ENCODE data around the gene SULT1A3.
"Not testable (repeated sequence)": the region's sequence is repeated elsewhere in the genome, so short reads cannot be mapped to it uniquely, and the experiment has no call there.

SULT1A3 gene

DNA sequence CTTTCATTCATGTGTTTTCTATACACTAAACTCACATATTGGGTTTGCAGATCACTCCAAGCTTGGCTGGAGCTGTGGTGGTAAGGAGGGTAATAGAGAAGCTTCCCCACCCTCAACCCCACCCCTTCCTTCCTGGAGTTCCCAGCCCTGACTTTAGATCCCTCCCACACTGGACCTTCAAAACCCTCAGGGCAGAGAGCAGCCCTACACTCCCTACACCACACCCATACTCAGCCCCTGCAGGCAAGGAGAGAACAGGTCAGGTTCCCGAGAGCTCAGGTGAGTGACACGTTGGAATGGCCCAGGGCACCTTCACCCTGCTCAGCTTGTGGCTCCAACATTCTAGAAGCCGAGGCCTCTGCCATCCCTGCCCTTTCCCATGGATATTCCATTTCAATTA, at the start of gene SULT1A3:
TSS of gene SULT1A3 (plus strand) at position 207 of the 400 bp plus-strand sequence. CDS start 1,474 bp downstream, outside the sequence.
- not testable (repeated sequence) for TF ChIP-seq GATA3, GATA2 (IDR thresholded peaks at IDR 0.05; ENCODE audit: low read depth, low read length)

DNA sequence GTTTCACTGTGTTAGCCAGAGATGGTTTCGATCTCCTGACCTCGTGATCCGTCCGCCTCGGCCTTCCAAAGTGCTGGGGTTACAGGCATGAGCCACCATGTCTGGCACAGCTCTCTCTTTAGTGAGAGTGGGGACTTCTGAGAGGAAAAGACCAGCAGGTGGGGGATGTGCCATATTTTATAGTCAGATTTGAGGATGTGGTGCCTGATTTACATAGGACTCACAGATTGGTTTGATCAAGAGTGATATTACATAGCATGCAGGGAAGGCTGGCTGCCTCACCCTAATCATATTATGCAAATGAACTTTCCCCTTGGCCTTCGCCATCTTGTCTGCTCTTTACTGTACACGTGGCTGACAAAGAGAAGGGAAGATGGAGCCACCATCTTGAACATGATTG, 48.0 kb upstream of the SULT1A3 start:
- no peak for TF ChIP-seq GATA3 (IDR thresholded peaks at IDR 0.05; ENCODE audit: low read depth, low read length)

DNA sequence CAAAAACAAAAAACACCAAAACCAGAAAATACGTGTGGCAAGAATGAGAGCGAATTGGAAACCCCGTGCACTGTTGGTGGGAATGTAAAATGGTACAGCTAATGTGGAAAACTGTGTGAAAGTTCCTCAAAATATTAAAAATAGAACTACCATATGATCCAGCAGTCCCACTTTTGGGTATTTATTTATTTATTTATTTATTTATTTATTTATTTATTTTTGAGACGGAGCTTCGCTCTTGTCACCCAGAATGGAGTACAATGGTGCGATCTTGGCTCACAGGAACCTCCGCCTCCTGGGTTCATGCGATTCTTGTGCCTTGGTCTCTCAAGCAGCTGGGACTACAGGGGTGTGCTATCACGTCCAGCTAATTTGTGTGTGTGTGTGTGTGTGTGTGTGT, 46.5 kb upstream of the SULT1A3 start:
- no peak for TF ChIP-seq GATA3 (IDR thresholded peaks at IDR 0.05; ENCODE audit: low read depth, low read length)
- no peak for TF ChIP-seq GATA2 (IDR thresholded peaks at IDR 0.05; ENCODE audit: low read depth, low read length)

DNA sequence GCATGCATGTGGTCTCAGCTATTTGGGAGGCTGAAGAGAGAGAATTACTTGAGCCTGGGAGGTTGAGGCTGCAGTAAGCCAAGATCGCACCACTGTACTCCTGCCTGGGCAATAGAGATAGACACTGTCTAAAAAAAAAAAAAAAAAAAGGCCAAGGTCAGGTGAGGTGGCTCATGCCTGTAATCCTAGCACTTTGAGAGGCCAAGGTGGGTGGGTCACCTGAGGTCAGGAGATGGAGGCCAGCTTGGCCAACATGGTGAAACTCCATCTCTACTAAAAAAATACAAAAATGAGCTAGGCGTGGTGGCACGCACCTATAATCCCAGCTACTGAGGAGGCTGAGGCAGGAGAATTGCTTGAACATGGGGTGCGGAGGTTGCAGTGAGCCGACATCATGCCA, 43.9 kb upstream of the SULT1A3 start:
- no peak for TF ChIP-seq GATA2 (IDR thresholded peaks at IDR 0.05; ENCODE audit: low read depth, low read length)
- TF ChIP-seq GATA3 (IDR thresholded peaks at IDR 0.05; ENCODE audit: low read depth, low read length) = no peak

DNA sequence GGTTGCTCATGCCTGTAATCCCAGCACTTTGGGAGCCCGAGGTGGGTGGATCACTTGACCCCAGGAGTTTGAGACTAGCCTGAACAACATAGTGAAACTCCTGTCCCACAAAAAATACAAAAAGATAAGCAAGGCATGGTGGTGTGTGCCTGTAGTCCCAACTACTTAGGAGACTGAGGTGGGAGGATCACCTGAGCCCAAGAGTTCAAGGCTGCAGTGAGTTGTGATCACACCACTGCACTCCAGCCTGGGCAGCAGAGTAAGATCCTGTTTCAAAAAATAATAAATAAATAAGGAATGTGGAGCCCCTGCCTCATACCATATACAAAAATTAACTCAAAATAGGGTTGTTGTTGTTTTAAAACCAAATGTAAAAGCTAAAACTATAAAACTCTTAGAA, 41.8 kb upstream of the SULT1A3 start:
- TF ChIP-seq GATA3 (IDR thresholded peaks at IDR 0.05; ENCODE audit: low read depth, low read length) = no peak
- TF ChIP-seq GATA2 (IDR thresholded peaks at IDR 0.05; ENCODE audit: low read depth, low read length) = no peak

DNA sequence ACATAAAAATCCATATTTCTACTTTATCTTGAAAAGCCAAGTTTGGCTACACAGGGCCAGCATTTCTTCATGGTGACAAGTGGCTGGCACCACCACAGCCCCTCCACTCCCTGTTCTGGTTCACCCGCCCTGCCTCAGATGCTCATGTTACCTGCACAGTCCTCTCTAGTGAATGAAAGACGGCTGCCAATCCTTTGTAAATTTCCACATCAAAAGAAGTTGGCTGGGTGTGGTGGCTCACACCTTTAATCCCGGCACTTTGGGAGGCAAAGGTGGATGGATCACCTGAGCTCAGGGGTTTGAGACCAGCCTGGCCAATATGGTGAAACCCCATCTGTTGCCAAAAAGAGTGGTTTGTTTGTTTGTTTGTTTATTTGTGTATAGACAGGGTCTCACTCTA, 35.5 kb upstream of the SULT1A3 start:
- no peak for TF ChIP-seq GATA3 (IDR thresholded peaks at IDR 0.05; ENCODE audit: low read depth, low read length)
- no peak for TF ChIP-seq GATA2 (IDR thresholded peaks at IDR 0.05; ENCODE audit: low read depth, low read length)

DNA sequence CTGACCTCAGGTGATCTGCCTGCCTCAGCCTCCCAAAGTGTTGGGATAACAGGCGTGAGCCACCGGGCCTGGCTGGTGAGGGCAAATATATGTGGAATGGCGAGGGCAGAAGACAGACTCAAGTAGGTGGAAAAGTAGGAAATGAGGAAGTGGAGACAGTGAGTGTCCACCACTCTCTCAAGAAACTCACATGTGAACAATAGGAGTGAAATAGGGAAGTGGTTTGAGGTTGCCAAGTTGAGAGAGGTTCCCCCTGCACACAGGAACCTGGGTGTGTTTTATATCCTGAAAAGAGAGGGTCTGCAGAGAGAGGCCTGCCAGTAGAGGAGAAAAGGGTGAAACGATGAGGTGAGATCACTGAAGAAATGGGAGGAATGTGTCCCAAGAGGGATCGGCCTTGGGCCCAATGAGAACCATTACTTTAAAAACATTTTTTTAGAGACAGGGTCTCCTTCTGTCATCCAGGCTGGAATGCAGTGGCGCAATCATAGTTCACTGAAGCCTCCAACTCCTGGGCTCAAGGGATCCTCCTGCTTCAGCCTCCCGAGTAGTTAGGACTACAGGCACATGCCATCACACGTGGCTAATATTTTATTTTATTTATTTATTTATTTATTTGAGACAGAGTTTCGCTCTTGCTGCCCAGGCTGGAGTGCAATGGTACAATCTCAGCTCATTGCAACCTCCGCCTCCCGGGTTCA, 32.7 kb upstream of the SULT1A3 start:
- no peak for TF ChIP-seq GATA3 (IDR thresholded peaks at IDR 0.05; ENCODE audit: low read depth, low read length)
- TF ChIP-seq GATA2 (IDR thresholded peaks at IDR 0.05; ENCODE audit: low read depth, low read length) = no peak

DNA sequence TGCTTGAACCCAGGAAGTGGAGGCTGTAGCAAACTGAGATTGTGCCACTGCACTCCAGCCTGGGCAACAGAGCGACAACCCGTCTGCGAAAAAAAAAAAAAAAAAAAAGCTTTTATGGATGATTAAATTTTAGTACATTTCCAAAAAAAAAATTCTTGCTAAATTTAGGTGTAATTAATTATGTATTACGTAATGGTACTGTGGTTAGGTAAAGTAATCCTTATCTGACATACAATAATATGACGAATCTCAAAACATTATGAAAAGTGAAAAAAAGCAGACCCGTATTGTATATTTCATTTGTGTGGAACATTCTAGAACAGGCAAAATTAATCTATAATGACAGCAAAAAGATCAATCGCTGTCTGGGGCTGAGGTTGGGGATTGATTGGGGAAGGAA, 26.0 kb upstream of the SULT1A3 start:
- TF ChIP-seq GATA3 (IDR thresholded peaks at IDR 0.05; ENCODE audit: low read depth, low read length) (no peak), GATA2 (IDR thresholded peaks at IDR 0.05; ENCODE audit: low read depth, low read length) (no peak)

DNA sequence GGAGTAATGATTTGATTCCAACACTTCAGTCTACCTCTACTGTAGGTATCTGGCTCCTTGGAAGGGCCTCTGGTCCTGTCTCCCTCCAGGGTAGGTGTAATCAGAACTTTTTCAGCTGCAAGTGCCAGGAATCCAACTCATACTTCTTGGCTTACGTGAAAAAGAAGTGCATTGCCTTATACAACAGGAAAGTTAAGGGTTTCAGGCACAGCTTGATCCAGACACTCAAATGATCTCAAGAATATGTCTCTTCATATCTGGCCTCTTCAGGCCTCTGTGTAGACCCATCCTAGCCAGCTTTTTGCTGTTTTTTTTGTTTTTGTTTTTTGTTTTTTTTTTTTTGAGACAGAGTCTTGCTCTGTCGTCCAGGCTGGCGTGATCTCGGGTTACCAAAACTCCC, 19.9 kb upstream of the SULT1A3 start:
- no peak for TF ChIP-seq GATA3 (IDR thresholded peaks at IDR 0.05; ENCODE audit: low read depth, low read length)
- no peak for TF ChIP-seq GATA2 (IDR thresholded peaks at IDR 0.05; ENCODE audit: low read depth, low read length)

DNA sequence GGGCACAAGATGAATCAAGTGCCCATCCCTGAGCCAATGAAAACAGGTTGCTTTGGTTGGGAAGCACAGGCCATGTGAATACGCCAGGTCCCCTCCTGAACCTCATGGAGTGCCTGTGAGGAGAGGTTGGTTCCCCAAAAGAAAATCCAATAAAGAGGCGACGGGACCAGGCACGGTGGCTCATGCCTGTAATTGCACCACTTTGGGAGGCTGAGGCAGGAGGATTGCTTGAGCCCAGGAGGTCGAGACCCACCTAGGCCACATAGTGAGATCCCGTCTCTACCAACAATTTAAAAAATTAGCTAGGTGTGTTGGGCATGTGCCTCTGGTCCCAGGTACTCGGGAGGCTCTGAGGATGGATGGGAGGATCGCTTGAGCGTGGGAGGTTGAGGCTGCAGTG, 19.1 kb upstream of the SULT1A3 start:
- no peak for TF ChIP-seq GATA2 (IDR thresholded peaks at IDR 0.05; ENCODE audit: low read depth, low read length)
- no peak for TF ChIP-seq GATA3 (IDR thresholded peaks at IDR 0.05; ENCODE audit: low read depth, low read length)

DNA sequence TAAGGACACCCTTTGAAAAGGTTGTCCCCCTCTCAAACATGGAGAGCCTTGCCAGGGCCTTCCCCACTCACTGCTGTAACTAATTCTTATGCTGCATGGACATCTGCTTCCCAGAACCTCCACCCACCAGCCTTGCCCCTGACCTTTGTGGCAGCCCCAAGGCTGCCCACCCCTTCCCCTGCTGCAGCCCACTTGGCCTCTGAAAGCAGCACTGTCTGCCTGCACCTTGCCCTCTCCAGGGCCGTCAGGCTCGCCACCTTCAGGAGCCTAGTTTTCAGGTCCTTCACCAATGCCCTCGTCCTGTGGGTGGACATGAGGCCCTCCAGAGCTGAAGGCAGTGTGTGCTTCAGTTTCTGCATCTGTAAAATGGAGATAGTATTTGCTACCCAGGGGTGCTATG, 18.3 kb upstream of the SULT1A3 start:
- no peak for TF ChIP-seq GATA2 (IDR thresholded peaks at IDR 0.05; ENCODE audit: low read depth, low read length)
- no peak for TF ChIP-seq GATA3 (IDR thresholded peaks at IDR 0.05; ENCODE audit: low read depth, low read length)

DNA sequence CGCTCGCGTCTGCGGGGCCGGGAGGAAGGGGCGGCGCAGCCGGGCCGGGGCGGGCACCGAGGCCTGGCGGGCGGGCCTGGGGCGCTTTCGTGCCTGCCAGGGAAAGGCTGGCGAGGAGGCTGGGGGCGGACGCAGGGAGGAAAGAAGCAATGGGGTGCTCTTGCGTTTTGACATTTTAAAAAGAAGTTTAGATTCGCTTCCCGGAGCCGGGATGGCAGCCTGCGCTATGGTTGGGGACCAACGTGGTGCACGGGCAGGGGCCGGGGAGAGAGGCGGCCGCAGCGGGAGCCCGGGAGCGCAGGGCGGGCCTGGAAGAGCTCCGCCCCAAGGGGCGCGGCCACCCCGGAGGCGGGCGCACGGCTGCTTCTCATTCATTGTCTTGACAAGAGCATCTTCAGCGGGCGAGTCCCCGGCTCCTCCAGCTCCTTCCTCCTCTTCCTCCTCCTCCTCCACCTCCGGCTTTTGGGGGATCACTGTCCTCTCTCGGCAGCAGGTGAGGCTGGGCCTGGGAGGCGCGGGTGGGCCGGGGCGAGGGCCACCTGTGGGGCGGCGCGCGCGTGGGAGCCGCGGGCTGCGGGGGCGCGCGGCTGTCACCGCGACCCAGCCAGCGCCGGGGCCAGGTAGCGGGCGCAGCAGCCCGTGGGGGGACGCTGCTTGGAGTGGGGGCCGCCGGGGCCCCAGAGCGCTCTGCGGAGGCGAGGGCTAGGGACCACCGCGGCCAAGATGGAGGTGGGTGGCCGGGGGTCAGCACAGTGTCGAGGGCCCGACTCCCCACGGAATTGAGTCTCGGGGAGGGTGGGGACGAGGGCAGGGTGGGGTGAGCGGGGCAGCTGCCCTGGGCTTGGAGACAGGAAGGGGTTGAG, 15.6 kb upstream of the SULT1A3 start, which contains the start of gene CORO1A:
TSS of gene CORO1A (plus strand) at position 370 of the 863 bp plus-strand sequence. CDS start 1,608 bp downstream, outside the sequence.
- no peak for TF ChIP-seq GATA2 (IDR thresholded peaks at IDR 0.05; ENCODE audit: low read depth, low read length)
- TF ChIP-seq GATA3 (IDR thresholded peaks at IDR 0.05; ENCODE audit: low read depth, low read length) = no peak

DNA sequence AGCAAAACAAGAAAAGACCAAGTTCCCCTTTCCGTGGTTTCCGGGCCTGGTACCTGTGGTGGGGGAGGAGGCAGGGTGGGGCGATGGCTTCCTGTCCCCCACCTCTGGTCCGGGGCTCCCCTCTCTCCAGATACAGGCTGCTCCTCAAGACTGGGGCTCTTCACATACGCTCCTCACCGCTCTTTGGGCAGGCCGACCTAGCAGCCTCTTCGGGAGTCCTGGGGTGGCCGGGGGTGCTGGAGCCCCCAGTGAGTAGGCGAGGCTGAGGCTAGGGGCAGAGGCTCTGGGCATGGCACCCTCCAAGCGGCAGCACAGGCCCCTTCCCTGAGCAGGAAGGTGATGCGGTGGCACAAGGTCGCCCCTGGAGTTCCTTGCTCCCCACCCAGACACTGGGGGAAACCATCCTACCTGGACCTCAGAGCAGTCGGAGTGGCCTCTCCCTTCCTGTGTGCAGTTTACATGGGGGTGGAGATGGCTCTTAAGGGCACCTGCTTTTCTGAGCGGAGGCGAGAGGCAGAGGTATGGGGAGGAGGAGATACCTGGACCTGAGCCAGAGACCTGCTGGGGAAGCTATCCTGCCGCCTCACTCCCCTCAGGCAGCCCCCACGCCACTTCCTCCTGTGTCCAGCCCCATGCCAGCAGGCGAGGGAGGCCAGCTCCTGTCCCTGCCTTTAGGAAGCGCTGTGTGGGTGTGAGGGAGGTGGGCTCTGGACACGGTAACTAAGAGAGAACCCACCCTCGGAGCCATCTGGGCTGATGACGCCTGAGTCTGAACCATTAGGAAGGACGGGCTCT, 14.8 kb upstream of the SULT1A3 start:
- no peak for TF ChIP-seq GATA2 (IDR thresholded peaks at IDR 0.05; ENCODE audit: low read depth, low read length)
- TF ChIP-seq GATA3 (IDR thresholded peaks at IDR 0.05; ENCODE audit: low read depth, low read length) = no peak

Measured in SH-SY5Y (cell line).